Stomach (tissue), 9 donors: ENCODE data around the gene VSTM4. TPM values are rescaled to one million over a fixed set of nuclear protein-coding genes. Genes with fewer than 3 reads are reported as not detected.

ENCODE experiments used
- DNase-seq, 2 donors: peaks; one replicate each; pipeline versions ENCODE4 v3.0.0 to v3.0.0-alpha.2; 2013 to 2019
- H3K27ac ChIP-seq, 5 donors: fragments of 200-600 bp in 4 of 5; sonication (generic) in 4 of 5; one replicate each; pipeline ENCODE4 v1.5.1; 2013 to 2019; ENCODE audit warnings: mild to moderate bottlenecking in 1 of 5, moderate library complexity in 1 of 5
- H3K27me3 ChIP-seq, 3 donors: fragments of 200-600 bp; sonication (generic); one replicate each; pipeline ENCODE4 v1.5.1; 2017 to 2019; ENCODE audit warnings: mixed run types in 1 of 3
- H3K36me3 ChIP-seq, 4 donors: fragments of 200-600 bp; sonication (generic); 1 replicate in 3 of 4; 2 replicates in 1 of 4; pipeline ENCODE4 v1.5.1; 2016 to 2019
- H3K4me1 ChIP-seq, 4 donors: fragments of 200-600 bp; sonication (generic); one replicate each; pipeline ENCODE4 v1.5.1; 2016 to 2019
- H3K4me3 ChIP-seq, 4 donors: fragments of 200-600 bp; sonication (generic) in 3 of 4; one replicate each; pipeline ENCODE4 v1.5.1; 2016 to 2019; ENCODE audit warnings: mild to moderate bottlenecking in 1 of 4
- H3K9me3 ChIP-seq, 4 donors: fragments of 200-600 bp; sonication (generic); one replicate each; pipeline ENCODE4 v1.5.1; 2016 to 2019
- EP300 ChIP-seq: sonication (generic); formaldehyde crosslinking; IDR thresholded peaks from one replicate; pipeline ENCODE4 v1.6.1; 2017; ENCODE audit warnings: antibody characterized with exemption
- POLR2A ChIP-seq, 4 donors: fragments of 450-650 bp; IDR thresholded peaks; one replicate each; pipeline ENCODE4 v1.6.1; 2016; ENCODE audit warnings: antibody characterized with exemption in 4 of 4, control low read depth in 2 of 4, mild to moderate bottlenecking in 1 of 4, moderate library complexity in 1 of 4
- POLR2AphosphoS5 ChIP-seq, 3 donors: sonication (generic); formaldehyde crosslinking; IDR thresholded peaks; one replicate each; pipeline ENCODE4 v1.6.1; 2016; ENCODE audit warnings: antibody characterized with exemption in 3 of 3
- WGBS, 5 donors: extraction: QIAGEN DNeasy Blood & Tissue Kit in 3 of 5; methylation state at CpG; one replicate each; pipeline versions ENCODE4 v1.1.5 to v1.1.7; 2013 to 2018; 5-methylcytosine and 5-hydroxymethylcytosine counted together
- intact Hi-C: fragments of 100-400 bp; cut with DNase I; formaldehyde crosslinking; loops from one replicate; pipeline ENCODE4 v1.15.1; 2023; ENCODE audit warnings: low total_unique reads
- polyA plus RNA-seq, 3 donors: library from polyadenylated mRNA; stranded (reverse); fragments of 200-250 nt; gene quantifications; one replicate each; pipeline ENCODE4 v1.2.3, GENCODE V29; 2013
- total RNA-seq, 5 donors: library from RNA; depleted of rRNA; stranded (reverse); fragments of >200 nt; gene quantifications; one replicate each; pipeline versions ENCODE4 v1.1.0 to v1.2.3, GENCODE V29; 2014 to 2016
- TF ChIP-seq, protein P1 (sequence below), 7 experiments: fragments of 450-650 bp in 4 of 7; fragments of 200-600 bp in 3 of 7; sonication (generic) in 3 of 7; IDR thresholded peaks; one replicate each; pipeline ENCODE4 v1.5.1; 2016 to 2019; ENCODE audit warnings: antibody characterized with exemption in 7 of 7, control low read depth in 2 of 7, mild to moderate bottlenecking in 1 of 7
- donor health status: healthy with polysubstance abuse.
- donor health status: Bipolar disorder and iron deficiency.
- donor health status: healthy.

The VSTM4 gene
- total and polyA plus RNA-seq, 8 donors: 0.58 to 23.1 (median 3.0) TPM

DNA sequence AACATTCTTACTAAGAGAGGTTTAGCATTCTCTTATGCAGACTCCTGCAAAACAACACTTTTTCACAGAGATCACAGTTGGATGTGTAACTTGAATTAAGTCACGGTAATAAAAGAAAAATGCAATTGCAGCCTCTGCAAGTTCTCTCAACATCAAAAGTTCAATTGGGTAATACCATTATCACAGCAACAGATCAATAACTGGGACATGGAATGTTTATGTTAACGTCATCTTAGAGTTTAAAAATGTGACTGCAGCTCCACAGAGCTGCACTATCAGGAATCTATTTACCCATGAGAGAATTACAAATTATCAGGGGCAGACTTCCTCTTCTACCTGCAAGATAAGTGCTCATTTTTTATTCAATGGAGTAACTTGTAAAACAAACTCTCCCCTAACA, 86.7 kb downstream of the VSTM4 start:
- Histone ChIP-seq H3K27me3 (no peaks in the 10 kb centered on the region), H3K4me1 (no peaks in the 10 kb centered on the region), H3K36me3 (peaks cover 0 to 15% (median 0%) of the 10 kb centered on the region in 4 donors), H3K4me3 (no peak overlapping the region), H3K27ac (no peak overlapping the region), H3K9me3 (no peaks in the 10 kb centered on the region)
- TF ChIP-seq POLR2AphosphoS5 (IDR thresholded peaks at IDR 0.05): no peak
- TF ChIP-seq EP300: no peak
- TF ChIP-seq POLR2A (IDR thresholded peaks at IDR 0.05): no peak
- TF ChIP-seq, protein P1, sequence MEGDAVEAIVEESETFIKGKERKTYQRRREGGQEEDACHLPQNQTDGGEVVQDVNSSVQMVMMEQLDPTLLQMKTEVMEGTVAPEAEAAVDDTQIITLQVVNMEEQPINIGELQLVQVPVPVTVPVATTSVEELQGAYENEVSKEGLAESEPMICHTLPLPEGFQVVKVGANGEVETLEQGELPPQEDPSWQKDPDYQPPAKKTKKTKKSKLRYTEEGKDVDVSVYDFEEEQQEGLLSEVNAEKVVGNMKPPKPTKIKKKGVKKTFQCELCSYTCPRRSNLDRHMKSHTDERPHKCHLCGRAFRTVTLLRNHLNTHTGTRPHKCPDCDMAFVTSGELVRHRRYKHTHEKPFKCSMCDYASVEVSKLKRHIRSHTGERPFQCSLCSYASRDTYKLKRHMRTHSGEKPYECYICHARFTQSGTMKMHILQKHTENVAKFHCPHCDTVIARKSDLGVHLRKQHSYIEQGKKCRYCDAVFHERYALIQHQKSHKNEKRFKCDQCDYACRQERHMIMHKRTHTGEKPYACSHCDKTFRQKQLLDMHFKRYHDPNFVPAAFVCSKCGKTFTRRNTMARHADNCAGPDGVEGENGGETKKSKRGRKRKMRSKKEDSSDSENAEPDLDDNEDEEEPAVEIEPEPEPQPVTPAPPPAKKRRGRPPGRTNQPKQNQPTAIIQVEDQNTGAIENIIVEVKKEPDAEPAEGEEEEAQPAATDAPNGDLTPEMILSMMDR (IDR thresholded peaks at IDR 0.05): no peak
- intact Hi-C loops: no loop called here
- DNase-seq: no peak
- WGBS, 5 donors: 35 to 67% (median 57%) methylated on average over 2 of the region's 2 CpGs

DNA sequence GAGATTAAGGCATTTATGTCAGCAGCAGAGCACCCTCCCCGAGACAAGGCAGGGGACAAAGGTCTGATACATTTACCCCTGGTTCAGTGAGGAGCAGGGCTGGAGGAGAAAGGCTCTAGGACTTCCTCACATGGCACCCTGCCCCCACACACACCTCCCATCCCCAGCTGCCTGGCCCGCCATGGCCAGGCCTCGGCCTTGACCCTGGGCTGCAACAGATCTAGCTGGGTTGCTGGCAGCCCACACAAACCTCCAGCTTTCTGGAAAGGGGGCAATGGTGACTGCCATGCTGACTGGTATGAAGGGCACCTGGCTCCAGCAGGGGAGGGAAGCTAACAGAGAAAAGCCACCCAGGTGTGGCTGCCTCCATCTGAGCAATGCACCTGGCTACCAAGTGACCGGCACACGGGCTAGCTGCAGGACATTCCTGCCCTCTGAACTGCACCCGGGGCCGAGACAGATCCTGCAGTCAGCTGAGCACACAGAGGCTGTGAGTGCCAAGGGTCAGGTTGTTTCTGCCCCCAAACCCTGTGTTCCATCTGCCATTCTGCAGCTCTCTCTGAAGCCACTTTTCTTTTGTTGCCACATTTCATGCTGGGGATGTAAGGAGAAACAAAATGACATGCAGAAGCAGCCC, 89.9 kb downstream of the VSTM4 start:
- H3K36me3 ChIP-seq: peaks cover 0 to 8% (median 0%) of the 10 kb centered on the region in 4 donors
- 67 to 86% (median 71%) methylated on average over 5 to 7 of the region's 7 CpGs for WGBS, 5 donors
- H3K27me3 ChIP-seq: no peaks in the 10 kb centered on the region
- no peak overlapping the region for H3K4me3 ChIP-seq
- H3K4me1 ChIP-seq: peaks cover 0 to 5% (median 0%) of the 10 kb centered on the region in 4 donors
- TF ChIP-seq EP300 (no peak), POLR2AphosphoS5 (IDR thresholded peaks at IDR 0.05) (no peak), POLR2A (IDR thresholded peaks at IDR 0.05) (no peak)
- TF ChIP-seq, protein P1 (IDR thresholded peaks at IDR 0.05): no peak
- H3K9me3 ChIP-seq: no peaks in the 10 kb centered on the region
- no peak for DNase-seq
- intact Hi-C loops: no loop called here
- H3K27ac ChIP-seq: peak overlapping the region in 1 of 5 donors; percentile 68

GRCh38 chr10:49024484-49024883, 90.8 kb downstream of the VSTM4 start:
- Histone ChIP-seq H3K4me3 (no peak overlapping the region), H3K4me1 (peaks cover 0 to 5% (median 0%) of the 10 kb centered on the region in 4 donors), H3K9me3 (no peaks in the 10 kb centered on the region), H3K27me3 (no peaks in the 10 kb centered on the region), H3K27ac (peak overlapping the region in 3 of 5 donors; percentile 67 to 79 (median 68)), H3K36me3 (peaks cover 0 to 2% (median under 1%) of the 10 kb centered on the region in 4 donors)
- no peak for TF ChIP-seq EP300
- no peak for TF ChIP-seq POLR2AphosphoS5 (IDR thresholded peaks at IDR 0.05)
- TF ChIP-seq, protein P1 (IDR thresholded peaks at IDR 0.05): no peak
- no peak for TF ChIP-seq POLR2A (IDR thresholded peaks at IDR 0.05)
- DNase-seq: no peak
- 63 to 83% (median 78%) methylated on average over 3 of the region's 3 CpGs for WGBS, 5 donors
- intact Hi-C loops: no loop called here

GRCh38 chr10:49023752-49024151, 91.6 kb downstream of the VSTM4 start:
- H3K4me3 ChIP-seq: no peak overlapping the region
- WGBS, 5 donors: 44 to 59% (median 57%) methylated on average over 5 of the region's 5 CpGs
- peaks cover 0 to 5% (median 0%) of the 10 kb centered on the region in 4 donors for H3K4me1 ChIP-seq
- no peaks in the 10 kb centered on the region for H3K9me3 ChIP-seq
- H3K27ac ChIP-seq: peak overlapping the region in 3 of 5 donors; percentile 67 to 79 (median 68)
- TF ChIP-seq EP300: no peak
- no peak for TF ChIP-seq POLR2AphosphoS5 (IDR thresholded peaks at IDR 0.05)
- TF ChIP-seq, protein P1 (IDR thresholded peaks at IDR 0.05): no peak
- no peak for TF ChIP-seq POLR2A (IDR thresholded peaks at IDR 0.05)
- intact Hi-C loops: no loop called here
- DNase-seq: peak in 1 of 2 donors; percentile 69
- no peaks in the 10 kb centered on the region for H3K27me3 ChIP-seq
- peaks cover 0 to 9% (median 5%) of the 10 kb centered on the region in 4 donors for H3K36me3 ChIP-seq
